Upper lobe of left lung (tissue), 4 donors: ENCODE measurements around the gene HOXB7.

Source experiments
- EP300 ChIP-seq, 4 donors: sonication (generic); formaldehyde crosslinking; IDR thresholded peaks; one replicate each; pipeline ENCODE4 v1.5.1; 2017; ENCODE audit warnings: antibody characterized with exemption in 4 of 4, control low read depth in 2 of 4
- POLR2A ChIP-seq, 4 donors: fragments of 450-650 bp; IDR thresholded peaks; one replicate each; pipeline ENCODE4 v1.5.1; 2016 to 2017; ENCODE audit warnings: antibody characterized with exemption in 4 of 4, mild to moderate bottlenecking in 2 of 4
- POLR2AphosphoS5 ChIP-seq, 2 donors: sonication (generic); formaldehyde crosslinking; IDR thresholded peaks; one replicate each; pipeline ENCODE4 v1.5.1; 2017; ENCODE audit warnings: antibody characterized with exemption in 2 of 2
- TF ChIP-seq, protein P1 (sequence below), 6 experiments: fragments of 450-650 bp in 4 of 6; fragments of 200-600 bp in 2 of 6; sonication (generic) in 2 of 6; IDR thresholded peaks; one replicate each; pipeline ENCODE4 v1.5.1; 2016 to 2019; ENCODE audit warnings: antibody characterized with exemption in 6 of 6

DNA sequence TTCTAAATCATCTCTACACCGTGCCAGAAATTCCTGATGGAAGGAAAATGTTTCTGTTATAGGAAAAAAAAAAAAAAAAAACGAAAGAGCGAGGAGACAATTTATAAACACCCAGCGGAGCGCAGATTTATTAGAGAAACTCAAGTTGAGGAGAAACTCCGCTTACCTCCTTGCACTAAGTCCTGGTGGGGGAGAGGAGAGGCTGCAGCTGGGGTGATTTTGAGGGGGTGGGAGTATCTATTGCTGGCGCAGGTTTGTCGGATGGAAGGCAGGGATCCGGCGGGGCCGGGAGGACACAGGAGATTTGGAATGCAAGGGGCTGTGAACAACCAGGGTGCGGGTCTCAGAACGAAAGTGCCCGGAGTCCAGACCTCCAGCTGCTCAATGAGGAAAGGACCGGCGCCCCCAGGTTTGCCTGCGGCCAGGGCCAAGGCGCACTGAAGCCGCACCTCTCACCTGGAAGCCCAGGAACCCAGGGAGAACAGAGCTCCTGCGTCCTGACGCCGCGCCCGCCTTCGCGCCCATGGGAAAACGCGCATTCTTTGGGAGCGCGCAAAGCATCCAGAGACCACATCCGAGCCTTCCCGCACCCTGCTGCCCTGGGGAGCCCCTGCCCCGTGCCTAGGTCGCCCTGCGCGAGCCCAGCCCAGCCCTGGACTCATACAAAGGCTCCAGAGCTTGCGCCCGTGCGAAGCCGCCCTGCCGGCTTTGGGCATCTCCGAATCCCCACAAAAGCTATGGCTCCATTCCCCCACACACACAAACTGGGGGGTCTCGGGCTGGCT is 6.8 kb upstream of the HOXB7 start:
- TF ChIP-seq, protein P1, sequence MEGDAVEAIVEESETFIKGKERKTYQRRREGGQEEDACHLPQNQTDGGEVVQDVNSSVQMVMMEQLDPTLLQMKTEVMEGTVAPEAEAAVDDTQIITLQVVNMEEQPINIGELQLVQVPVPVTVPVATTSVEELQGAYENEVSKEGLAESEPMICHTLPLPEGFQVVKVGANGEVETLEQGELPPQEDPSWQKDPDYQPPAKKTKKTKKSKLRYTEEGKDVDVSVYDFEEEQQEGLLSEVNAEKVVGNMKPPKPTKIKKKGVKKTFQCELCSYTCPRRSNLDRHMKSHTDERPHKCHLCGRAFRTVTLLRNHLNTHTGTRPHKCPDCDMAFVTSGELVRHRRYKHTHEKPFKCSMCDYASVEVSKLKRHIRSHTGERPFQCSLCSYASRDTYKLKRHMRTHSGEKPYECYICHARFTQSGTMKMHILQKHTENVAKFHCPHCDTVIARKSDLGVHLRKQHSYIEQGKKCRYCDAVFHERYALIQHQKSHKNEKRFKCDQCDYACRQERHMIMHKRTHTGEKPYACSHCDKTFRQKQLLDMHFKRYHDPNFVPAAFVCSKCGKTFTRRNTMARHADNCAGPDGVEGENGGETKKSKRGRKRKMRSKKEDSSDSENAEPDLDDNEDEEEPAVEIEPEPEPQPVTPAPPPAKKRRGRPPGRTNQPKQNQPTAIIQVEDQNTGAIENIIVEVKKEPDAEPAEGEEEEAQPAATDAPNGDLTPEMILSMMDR (IDR thresholded peaks at IDR 0.05) = no peak
- TF ChIP-seq POLR2A (IDR thresholded peaks at IDR 0.05) (no peak), POLR2AphosphoS5 (IDR thresholded peaks at IDR 0.05) (no peak), EP300 (IDR thresholded peaks at IDR 0.05) (no peak)
